Testis (tissue), 5 donors: ENCODE results near the gene FAM120C. TPM values are rescaled to one million over a fixed set of nuclear protein-coding genes. Genes with fewer than 3 reads are reported as not detected.
A peak's percentile ranks its signal among the peaks of the same experiment; 100 is the strongest.

ENCODE experiments used
- DNase-seq: peaks from one replicate; pipeline ENCODE4 v3.0.0-alpha.2; 2019
- H3K27ac ChIP-seq, 2 donors: fragments of 200-600 bp; sonication (generic); one replicate each; pipeline ENCODE4 v1.5.1; 2019
- H3K27me3 ChIP-seq: fragments of 200-600 bp; sonication (generic); one replicate; pipeline ENCODE4 v1.5.1; 2019
- H3K36me3 ChIP-seq: fragments of 200-600 bp; sonication (generic); one replicate; pipeline ENCODE4 v1.5.1; 2017; ENCODE audit warnings: low read depth; ENCODE audit errors: missing control alignments
- H3K4me1 ChIP-seq: fragments of 200-600 bp; sonication (generic); one replicate; pipeline ENCODE4 v1.5.1; 2019
- H3K4me3 ChIP-seq, 2 donors: fragments of 200-600 bp; sonication (generic); one replicate each; pipeline ENCODE4 v1.5.1; 2017 to 2019
- H3K9me3 ChIP-seq: fragments of 200-600 bp; sonication (generic); one replicate; pipeline ENCODE4 v1.5.1; 2017
- CTCF ChIP-seq, 3 experiments: fragments of 450-650 bp in 2 of 3; fragments of 200-600 bp in 1 of 3; sonication (generic) in 1 of 3; IDR thresholded peaks; one replicate each; pipeline ENCODE4 v1.5.1; 2016 to 2019; ENCODE audit warnings: antibody characterized with exemption in 3 of 3, mild to moderate bottlenecking in 2 of 3, moderate library complexity in 1 of 3
- POLR2A ChIP-seq: fragments of 450-650 bp; IDR thresholded peaks from one replicate; pipeline ENCODE4 v1.6.1; 2017; ENCODE audit warnings: antibody characterized with exemption, mild to moderate bottlenecking, moderate library complexity
- WGBS, 2 donors: methylation state at CpG; one replicate each; pipeline ENCODE4 v1.1.5; 2018; 5-methylcytosine and 5-hydroxymethylcytosine counted together
- intact Hi-C: fragments of 100-400 bp; cut with DNase I; formaldehyde crosslinking; loops from one replicate; pipeline ENCODE4 v1.15.1; 2023; ENCODE audit warnings: low total_unique reads
- long read RNA-seq, 2 donors: transcript quantifications; one replicate each; lab custom pipeline, GENCODE V29; 2026
- polyA plus RNA-seq: library from polyadenylated mRNA; stranded (reverse); fragments of 350-450 nt; fragmentation: Illumina TruSeq; extraction: RNeasy Lipid Tissue Mini Kit (QIAGEN cat#74804); gene quantifications from one replicate; pipeline ENCODE4 v1.2.3, GENCODE V29; 2014; ENCODE audit warnings: low read depth, low replicate concordance; ENCODE audit not compliant: insufficient read depth
- total RNA-seq, 2 donors: library from RNA; depleted of rRNA; stranded (reverse); fragments of >200 nt; gene quantifications; one replicate each; pipeline ENCODE4 v1.2.3, GENCODE V29; 2016

Gene FAM120C
- 10 to 100 TPM; 20.5 to 22.3 TPM for total RNA-seq
- 5.3 TPM for polyA plus RNA-seq
- long read RNA-seq, donor 1, partial matches to known transcripts: 0 of 1 reads
- long read RNA-seq, donor 1, other reads (novel, unspliced or antisense): 0 of 1 reads
- long read RNA-seq, donor 2: 0 reads

GRCh38 chrX:54182864-54183613 lies at the start of gene FAM120C:
FAM120C (minus strand) TSS chrX:54183254; CDS start chrX:54183198, 56 bp downstream.
- intact Hi-C loops: no loop called here
- 0 to 3% methylated on average over 10 to 16 of the region's 70 CpGs for WGBS, 2 donors
- TF ChIP-seq POLR2A (no peak), CTCF (IDR thresholded peaks at IDR 0.05) (no peak)

GRCh38 chrX:54230435-54231148 lies 47.5 kb upstream of the FAM120C start:
- no peaks in the 10 kb centered on the region for H3K4me1 ChIP-seq
- H3K27me3 ChIP-seq: no peaks in the 10 kb centered on the region
- no peak overlapping the region for H3K27ac ChIP-seq
- H3K9me3 ChIP-seq: no peaks in the 10 kb centered on the region
- no peaks in the 10 kb centered on the region for H3K36me3 ChIP-seq
- DNase-seq: no peak
- intact Hi-C loops: no loop called here
- no peak overlapping the region for H3K4me3 ChIP-seq
- TF ChIP-seq POLR2A: no peak
- TF ChIP-seq CTCF (IDR thresholded peaks at IDR 0.05): no peak
- WGBS, 2 donors: 70 to 87% methylated on average over 4 of the region's 4 CpGs

More at GRCh38 chrX:54182864-54183613, at the start of gene FAM120C:
- Histone ChIP-seq H3K4me3 (peak within 1 kb of the TSS; percentile 69 to 78), H3K9me3 (no peaks in the 10 kb centered on the region), H3K27me3 (no peaks in the 10 kb centered on the region), H3K27ac (peak within 1 kb of the TSS in 1 of 2 donors; percentile 85), H3K4me1 (peaks cover 3% of the 10 kb centered on the region), H3K36me3 (no peaks in the 10 kb centered on the region)
- peak; percentile 68 for DNase-seq

GRCh38 chrX:54223581-54223980 lies 40.5 kb upstream of the FAM120C start:
- H3K9me3 ChIP-seq: no peaks in the 10 kb centered on the region
- 73 to 85% methylated on average over 2 of the region's 2 CpGs for WGBS, 2 donors
- H3K4me1 ChIP-seq: no peaks in the 10 kb centered on the region
- no peak for DNase-seq
- H3K27ac ChIP-seq: no peak overlapping the region
- no peaks in the 10 kb centered on the region for H3K36me3 ChIP-seq
- intact Hi-C loops: no loop called here
- H3K4me3 ChIP-seq: no peak overlapping the region
- no peaks in the 10 kb centered on the region for H3K27me3 ChIP-seq
- TF ChIP-seq CTCF (IDR thresholded peaks at IDR 0.05) (no peak), POLR2A (no peak)

DNA sequence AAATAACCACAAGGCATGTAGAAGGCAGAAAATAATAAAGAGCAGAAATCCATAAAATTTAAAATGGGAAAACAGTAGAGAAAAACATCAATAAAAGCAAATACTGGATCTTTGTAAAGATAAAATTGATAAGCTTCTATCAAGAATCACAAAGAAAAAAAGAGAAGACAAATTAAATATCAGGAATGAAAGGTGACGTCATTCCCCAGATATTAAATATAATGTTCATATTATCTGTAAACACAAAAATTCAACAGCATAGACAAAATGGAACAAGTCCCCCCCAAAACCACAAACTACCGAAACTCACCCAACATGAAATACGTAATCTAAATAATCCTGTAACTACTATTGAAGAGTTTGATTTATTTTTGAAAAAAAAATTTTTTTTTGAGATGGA lies 30.5 kb upstream of the FAM120C start:
- Histone ChIP-seq H3K27me3 (no peaks in the 10 kb centered on the region), H3K4me1 (no peaks in the 10 kb centered on the region), H3K9me3 (no peaks in the 10 kb centered on the region), H3K36me3 (no peaks in the 10 kb centered on the region), H3K4me3 (no peak overlapping the region), H3K27ac (no peak overlapping the region)
- DNase-seq: no peak
- 81 to 88% methylated on average over 3 of the region's 3 CpGs for WGBS, 2 donors
- intact Hi-C loops: no loop called here
- TF ChIP-seq CTCF (IDR thresholded peaks at IDR 0.05) (no peak), POLR2A (no peak)
